Activated CD8-positive, alpha-beta memory T cell treated with anti-CD3 and anti-CD28 coated beads for 24 hours (primary cell): ENCODE results near the gene SDK1.

ENCODE experiments used
- DNase-seq: peaks from one replicate; pipeline ENCODE4 v3.0.0-alpha.2; 2020

SDK1 gene, protein sequence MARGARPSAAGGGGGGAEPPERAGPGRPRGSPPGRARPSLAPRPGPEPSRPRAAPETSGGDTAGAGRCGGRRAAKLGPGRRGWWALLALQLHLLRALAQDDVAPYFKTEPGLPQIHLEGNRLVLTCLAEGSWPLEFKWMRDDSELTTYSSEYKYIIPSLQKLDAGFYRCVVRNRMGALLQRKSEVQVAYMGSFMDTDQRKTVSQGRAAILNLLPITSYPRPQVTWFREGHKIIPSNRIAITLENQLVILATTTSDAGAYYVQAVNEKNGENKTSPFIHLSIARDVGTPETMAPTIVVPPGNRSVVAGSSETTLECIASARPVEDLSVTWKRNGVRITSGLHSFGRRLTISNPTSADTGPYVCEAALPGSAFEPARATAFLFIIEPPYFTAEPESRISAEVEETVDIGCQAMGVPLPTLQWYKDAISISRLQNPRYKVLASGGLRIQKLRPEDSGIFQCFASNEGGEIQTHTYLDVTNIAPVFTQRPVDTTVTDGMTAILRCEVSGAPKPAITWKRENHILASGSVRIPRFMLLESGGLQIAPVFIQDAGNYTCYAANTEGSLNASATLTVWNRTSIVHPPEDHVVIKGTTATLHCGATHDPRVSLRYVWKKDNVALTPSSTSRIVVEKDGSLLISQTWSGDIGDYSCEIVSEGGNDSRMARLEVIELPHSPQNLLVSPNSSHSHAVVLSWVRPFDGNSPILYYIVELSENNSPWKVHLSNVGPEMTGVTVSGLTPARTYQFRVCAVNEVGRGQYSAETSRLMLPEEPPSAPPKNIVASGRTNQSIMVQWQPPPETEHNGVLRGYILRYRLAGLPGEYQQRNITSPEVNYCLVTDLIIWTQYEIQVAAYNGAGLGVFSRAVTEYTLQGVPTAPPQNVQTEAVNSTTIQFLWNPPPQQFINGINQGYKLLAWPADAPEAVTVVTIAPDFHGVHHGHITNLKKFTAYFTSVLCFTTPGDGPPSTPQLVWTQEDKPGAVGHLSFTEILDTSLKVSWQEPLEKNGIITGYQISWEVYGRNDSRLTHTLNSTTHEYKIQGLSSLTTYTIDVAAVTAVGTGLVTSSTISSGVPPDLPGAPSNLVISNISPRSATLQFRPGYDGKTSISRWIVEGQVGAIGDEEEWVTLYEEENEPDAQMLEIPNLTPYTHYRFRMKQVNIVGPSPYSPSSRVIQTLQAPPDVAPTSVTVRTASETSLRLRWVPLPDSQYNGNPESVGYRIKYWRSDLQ (N-terminal part only)

DNA sequence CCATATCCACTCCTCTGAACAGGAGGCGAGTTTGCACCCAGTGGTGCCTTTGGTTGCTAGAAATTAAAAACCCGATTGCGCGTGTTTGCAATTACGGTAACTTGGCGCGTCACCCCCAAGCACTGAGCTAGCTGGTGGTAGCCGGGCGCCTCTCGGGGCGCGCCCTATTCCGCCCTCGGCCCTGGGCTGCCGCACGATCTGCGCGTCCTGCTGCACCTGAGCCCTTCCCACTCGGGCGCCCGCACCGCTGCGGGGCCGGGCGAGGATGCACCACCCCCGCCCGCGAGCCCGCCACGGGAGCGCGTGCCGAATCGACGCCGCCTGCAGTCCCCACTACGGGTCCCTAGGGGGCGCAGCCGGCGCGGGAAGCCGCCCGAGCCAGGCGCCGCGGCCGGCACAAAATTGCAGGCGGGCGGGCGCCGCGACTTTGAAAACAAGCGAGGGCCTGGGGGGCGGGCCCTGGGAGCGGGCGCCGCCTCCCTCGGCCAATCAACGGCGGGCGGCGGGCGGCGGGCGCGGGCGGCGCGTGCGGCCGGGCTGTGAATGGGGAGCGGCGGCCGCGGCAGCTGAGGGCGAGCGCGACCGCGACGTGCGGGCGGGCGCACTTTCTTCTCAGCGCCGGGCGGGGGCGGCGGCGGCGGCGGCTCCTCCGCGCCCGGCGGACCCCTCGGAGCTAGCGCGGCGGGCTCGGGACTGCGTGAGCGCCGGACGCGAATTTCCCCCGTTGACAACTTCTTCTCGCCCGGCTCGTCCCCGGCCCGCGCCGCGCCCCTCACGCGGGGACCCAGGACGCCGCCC lies at the start of gene SDK1:
Gene SDK1 (plus strand): TSS at position 602 of the 798 bp plus-strand sequence. CDS start 335 bp downstream, outside the sequence.
- peak; percentile 96 for DNase-seq

DNA sequence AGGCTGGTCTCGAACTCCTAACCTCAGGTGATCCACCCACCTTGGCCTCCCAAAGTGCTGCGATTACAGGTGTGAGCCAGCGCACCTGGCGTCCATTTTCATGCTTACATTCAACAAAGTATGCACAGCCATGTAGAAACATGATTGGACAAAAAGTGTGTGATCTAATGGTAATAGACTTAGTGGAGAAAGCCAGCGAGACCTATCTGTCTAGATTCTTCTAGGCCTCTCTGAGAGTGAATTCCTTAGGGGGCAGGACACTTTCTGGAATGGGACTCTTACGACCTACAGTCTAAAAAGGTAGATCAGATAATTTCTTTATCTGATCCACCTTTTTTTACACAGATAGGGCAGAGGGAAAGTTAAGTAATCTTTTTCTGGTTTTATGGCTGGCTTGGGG lies 46.3 kb upstream of the SDK1 start:
- DNase-seq: no peak

DNA sequence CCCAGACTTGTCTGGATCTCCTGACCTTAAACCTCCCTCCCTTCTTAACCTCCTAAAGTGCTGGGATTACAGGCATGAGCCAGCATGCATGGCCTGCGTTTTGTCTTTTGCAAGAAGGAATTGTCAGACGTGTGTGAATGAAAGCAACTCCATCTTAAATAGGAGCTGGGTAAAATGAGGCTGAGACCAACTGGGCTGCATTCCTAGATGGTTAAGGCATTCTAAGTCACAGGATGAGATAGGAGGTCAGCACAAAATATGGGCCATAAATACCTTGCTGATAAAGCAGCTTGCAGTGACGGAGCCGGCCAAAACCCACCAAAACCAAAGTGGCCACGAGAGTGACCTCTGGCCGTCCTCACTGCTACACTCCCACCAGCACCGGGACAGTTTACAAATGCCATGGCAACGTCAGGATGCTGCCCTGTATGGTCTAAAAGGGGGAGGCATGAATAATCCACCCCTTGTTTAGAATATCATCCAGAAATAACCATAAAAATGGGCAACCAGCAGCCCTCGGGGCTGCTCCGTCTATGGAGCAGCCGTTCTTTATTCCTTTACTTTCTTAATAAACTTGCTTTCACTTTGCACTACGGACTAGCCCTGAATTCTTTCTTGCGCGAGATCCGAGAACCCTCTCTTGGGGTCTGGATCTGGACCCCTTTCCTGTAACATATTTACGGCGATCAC lies 41.2 kb upstream of the SDK1 start:
- DNase-seq: no peak

DNA sequence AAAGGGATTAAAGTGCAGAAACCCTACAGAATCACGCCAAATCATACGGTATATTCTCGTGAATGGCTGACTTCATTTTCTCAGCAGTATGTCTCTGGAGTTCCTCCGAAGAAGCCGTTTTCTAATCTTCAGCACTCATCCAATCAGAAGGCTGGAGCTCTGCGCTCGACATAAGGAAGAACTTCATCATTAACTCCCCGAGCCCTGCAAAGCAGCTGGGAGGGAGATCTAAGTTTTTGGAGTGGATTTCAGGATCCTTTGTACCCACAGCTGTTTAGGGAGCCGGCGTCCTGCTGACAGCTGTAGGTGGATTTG lies 40.7 kb upstream of the SDK1 start:
- DNase-seq: no peak

DNA sequence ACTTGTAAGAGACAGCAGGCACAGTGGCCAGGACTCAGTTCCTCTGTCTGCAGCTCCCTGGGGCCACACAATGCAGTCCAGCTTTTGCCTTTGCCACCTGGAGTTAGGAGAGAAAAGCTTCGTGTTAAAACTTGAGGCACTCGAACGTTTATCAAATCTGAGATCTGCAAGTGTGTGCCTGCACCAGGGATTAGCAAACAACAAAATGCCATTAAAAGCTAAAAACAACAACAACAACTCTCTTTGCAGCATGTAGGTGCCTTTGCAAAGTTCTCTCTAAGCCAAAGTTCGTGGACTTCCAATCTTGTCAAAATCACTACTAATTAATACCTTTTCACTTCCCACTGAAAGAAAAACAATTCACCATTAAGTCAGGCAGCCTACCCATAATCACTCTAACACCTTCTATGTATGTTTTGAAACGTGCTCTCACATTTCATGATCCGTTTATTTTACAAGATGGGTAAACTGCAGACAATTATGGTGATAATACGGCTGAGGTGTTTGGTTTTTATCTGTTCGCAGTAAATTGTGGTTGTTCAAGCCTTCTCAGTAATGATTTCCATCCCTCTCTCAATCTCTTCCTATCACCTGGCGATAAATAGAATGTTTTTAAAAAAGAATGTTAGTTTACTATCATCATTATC lies 36.2 kb upstream of the SDK1 start:
- no peak for DNase-seq

DNA sequence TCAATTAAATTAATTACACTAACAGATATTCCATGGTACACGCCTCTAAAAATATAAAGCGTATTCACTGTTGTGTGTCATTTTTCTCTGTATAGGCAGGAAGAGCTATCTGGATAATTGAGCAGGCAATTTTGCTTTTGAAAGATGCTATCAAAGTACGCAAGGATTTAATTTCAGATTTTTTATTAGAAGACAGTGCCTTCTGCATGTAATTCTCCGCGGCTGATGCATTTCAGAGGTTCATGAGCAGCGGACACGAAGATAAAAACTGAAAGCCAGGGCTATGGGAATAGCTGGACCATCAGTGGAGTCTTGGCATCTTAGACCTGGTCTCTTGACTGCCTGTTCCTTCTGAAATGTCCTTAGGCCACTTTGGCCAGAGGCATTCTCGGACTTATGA lies 35.7 kb upstream of the SDK1 start:
- no peak for DNase-seq

DNA sequence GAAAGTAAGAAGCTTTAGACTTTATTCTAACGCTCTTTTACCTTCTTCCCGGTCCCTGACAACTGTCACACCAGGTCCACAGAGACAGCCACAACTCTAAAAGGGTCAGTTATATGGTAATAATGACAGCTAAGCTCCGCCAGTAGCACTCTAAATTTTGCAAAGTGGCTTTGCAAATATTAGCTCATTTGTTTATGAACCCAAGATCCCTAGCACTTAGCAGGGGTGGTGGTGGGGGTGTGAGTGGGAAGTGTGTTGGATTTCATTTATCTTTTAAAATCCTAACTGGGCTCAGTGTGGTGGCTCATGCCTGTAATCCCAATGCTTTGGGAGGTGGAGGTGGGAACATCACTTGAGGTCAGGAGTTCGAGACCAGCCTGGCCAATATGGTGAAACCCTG lies 34.8 kb upstream of the SDK1 start:
- no peak for DNase-seq

DNA sequence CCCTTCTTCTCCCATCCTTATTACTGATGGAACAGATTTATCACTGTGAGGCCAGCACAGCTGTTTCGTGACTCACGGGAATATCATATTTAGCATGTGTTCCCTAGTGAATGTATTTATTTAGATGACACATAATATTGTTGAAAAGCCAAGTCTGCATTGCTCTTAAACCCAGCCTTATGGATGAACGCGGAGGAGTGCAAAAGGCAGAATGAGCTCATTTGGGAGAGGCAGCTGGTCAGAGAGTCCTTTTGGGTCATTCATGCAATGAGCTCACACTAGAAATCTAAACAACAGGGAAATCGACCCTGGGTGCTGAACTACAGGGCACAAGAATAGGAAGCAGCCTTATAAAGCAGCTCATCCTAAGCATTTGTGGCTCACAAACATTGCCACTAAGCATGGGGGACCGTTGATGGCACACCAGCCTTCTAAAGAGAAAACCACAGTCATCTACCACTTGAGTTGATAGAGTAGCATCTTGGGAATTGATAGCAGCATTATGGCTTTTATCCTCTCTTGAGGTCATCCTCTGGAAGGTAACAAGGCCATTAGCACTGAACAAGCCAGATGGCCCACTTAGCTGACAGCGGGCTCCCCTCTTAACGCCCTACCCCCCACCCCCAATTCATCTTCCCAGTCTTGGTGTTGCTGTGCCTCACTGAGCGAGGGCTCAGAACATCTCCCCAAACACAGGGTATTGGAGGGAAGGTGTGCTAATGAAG lies 32.9 kb upstream of the SDK1 start:
- no peak for DNase-seq

DNA sequence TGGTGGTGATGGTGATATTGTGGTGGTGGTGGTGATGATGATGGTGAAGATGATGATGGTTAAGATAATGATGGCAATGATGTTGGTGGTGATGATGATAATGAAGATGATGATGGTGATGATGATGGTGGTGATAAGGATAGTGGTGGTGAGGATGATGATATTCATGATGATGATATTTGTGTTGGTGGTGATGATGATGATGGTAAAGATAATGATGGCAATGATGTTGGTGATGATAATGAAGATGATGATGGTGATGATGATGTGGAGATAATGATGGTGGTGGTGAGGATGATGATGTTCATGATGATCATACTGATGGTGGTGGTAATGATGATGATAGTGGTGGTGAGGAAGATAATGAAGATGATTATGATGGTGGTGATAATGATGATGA lies 30.7 kb upstream of the SDK1 start:
- DNase-seq: no peak

DNA sequence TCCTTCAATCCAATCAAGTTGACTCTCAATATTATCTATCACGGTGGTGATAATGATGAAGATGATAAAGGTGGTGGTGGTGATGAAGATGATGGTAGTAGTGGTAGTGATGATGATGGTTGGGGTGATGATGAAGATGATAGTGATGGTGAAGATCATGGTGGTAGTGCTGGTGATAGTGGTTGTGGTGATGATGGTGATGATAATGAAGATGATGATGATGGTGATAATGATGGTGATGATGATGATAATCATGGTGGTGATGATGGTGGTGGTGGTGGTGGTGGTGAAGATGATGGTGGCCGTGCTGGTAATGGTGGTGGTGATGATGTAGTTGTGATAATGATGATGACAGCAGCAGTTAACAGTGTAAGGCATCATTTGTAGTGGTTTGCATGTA lies 29.8 kb upstream of the SDK1 start:
- no peak for DNase-seq

DNA sequence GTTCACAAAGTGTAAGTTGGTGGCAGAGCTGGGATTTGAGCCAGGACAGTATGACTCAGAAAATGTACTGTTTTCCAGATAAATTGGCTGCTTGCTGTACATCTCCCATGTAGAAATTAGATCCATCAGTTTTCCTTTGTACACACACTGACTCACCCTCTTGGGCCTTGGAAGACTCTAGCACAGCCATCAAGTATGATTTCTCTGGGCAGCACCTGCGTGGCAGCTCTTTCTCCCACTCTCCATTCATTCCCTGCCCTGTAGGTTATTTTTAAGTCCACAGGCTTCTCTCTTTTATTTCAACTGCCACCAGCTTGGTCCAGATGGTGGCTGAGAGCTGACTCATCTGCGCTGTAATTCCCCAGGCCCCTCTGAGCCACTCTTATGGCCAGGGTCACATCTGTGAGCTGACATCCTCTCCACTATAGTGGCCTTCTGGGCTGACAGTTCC lies 28.3 kb upstream of the SDK1 start:
- DNase-seq: no peak

DNA sequence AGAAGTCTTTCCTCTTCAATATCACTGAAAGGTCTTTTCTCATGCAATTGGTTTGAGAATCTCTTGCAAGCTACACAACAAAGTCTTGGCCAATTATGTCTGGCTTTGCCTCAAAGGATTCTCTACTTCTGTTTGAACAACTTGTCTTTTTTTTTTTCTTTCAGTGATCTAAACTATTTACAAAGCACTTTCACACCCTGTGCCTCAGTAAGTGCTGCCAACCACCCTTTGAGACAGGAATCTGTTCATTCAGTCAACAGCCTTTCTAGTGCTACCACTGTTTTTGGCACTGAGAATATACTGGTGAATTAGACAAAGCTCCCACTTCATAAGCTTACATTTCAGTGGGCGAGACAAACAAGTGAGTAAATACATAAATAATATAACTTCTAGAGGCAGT lies 26.9 kb upstream of the SDK1 start:
- no peak for DNase-seq

DNA sequence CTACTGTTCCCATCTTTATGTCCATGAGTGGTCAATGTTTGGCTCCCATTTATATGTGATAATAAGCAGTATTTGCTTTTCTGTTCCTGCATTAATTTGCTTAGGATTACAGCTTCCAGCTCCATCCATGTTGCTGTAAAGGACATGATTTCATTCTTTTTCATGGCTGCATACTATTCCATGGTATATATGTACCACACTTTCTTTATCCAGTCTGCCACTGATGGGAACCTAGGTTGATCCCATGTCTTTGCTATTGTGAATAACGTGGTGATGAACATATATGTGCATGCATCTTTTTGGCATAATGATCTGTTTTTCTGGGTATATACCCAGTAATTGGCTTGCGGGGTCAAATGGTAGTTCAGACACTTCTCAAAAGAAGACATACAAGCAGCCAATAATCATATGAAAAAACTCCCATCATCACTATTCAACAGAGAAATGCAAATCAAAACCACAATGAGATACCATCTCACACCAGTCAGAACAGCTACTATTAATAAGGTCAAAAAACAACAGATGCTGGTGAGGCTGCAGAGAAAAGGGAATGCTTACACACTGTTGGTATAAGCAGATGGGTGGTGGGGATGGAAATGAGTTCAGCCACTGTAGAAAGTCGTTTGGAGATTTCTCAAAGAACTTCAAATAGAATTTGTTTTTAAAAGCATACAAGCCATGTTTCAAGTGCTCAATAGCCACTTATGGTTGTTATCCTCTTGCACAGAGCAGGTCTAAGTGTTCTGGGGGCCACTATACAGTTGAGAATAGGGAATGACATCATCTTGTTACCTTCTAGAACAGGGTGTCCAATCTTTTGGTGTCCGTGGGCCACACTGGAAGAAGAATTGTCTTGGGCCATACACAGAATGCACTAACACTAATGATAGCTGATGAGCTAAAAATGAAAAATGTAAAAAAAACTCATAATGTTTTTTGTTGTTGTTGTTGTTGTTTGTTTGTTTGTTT lies 23.2 kb upstream of the SDK1 start:
- no peak for DNase-seq

DNA sequence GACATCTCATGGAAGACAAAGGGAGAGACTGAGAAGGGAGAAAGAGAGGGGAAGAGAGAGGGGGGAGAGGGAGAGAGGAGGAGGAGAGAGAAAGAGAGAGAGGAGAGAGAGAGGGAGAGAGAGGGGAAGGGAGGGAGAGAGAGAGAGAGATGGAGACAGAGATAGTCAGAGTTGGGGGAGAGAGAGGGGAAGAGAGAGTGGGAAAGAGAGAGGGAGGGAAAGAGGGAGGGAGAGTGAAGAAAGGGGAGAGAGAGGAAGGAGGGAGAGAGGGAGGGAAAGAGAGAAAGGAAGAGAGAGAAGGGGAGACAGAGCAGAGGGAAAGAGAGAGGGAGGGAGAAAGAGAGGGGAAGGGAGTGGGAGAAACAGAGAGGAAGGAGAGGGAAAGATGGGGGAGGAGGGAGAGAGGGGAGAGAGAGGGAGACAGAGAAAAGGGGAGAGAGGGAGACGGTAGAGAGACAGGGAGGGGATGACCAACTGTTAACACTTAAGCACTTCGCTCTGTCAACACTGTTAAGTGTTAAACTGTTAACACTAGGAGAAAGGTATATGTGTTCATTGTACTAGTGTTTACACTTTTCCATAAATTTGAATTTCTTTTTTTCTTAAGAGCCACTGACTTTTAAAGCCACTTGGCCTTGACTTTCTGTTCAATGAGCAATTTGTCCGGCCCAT lies 21.8 kb upstream of the SDK1 start:
- DNase-seq: no peak

DNA sequence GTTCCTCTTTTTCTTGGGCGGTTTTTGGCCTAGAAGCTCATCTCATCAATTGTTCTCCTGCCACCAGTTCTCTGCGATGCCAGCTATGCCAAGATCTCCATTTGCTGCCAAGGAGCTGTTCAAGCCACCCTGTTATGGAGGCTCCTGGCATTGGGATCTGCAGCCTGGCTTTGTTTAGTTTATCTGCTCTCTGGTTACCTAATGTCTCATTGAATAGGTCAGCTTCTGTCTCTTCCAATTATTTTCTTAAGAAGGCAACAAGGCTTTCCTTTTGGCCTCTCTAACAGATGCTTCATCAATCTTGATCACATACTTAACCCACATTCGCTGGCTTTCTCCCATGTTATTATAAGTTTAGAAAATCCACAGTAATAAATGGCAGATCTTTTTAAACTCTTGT lies 20.6 kb upstream of the SDK1 start:
- no peak for DNase-seq

DNA sequence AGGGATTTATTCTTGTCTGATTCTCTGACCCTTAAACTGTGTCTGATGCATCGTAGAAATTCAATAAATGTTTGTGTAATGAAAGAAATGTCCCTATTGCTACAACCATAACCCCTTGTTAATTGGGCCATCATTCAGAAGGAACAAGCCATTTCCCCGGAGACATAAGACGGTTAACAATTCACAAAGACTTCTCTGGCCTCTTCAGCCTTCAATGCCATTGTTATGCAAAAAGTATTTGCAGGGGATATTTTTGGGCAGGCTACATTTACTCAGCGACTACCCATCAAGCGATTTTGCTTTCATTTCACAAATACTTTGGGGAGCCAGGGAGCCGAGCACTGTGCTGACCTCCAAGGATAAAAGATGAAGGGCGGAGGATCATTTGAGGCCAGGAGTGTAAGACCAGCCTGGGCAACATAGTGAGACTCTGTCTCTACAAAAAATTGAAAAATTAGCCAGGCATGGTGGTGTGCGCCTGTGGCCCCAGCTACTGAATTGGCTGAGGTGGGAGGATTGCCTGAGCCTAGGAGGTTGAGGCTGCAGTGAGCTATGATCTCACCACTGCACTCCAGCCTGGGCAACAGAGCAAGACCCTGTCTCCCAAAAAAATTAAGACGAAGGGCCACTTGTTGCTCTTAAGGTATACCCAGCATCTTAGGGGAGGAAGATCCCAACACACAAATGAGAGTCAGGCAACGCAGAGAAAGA lies 20.0 kb upstream of the SDK1 start:
- DNase-seq: no peak

DNA sequence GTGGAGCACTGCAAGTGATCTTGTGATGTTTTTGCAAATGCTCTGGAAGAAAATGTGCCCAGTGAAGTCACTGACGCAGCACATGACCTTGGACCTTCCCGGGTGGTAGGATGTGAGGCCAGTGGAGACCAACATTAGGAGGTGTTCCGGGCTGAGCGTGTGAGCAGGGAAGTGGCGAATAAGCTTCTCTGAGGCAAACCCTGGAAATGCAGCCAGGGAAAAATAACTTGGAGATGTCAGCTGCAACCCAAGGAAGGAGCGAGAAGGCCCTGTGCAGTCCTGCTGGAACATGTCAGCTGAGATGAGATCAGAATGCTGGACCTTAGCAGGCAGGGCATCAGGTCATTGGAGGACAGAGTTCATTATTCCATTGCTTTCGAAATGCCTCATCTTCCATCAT lies 18.6 kb upstream of the SDK1 start:
- no peak for DNase-seq

DNA sequence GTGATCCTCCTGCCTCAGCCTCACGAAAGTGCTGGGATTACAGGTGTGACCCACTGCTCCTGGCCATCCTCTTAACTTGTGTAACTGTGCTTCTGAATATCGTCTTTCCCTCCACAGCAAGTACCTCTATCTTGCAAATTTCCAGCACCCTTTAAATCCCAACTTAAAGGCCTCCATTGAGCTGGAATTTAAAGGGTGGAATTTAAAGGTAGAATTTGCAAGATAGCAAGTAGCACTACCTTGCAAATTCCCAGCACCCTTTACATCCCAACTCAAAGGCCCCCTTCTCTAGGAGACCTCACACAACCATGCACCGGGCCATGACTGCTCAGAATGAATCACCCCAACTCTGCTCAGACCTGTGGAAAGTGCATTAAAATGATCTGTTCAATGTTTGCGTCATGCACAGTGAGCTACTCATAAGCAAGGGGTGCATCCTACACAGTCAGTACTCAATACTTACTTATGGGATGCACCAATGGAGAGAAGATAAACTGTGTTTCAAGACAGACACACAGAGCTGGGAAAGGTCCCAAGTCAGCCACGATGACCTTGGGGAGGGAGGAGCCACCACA lies 17.8 kb upstream of the SDK1 start:
- DNase-seq: no peak
